ENCODE measurements around the gene CCDC187. TPM values are rescaled to one million over a fixed set of nuclear protein-coding genes. Genes with fewer than 3 reads are reported as not detected.

The CCDC187 gene
- polyA plus RNA-seq, 3 donors: not detected

- Mint-ChIP-seq H3K9me3 (no peaks in the 10 kb centered on the region), H3K36me3 (no peaks in the 10 kb centered on the region), H3K4me3 (no peak overlapping the region), H3K4me1 (peaks cover 2% of the 10 kb centered on the region), H3K27ac (no peak overlapping the region), H3K27me3 (ENCODE audit: low read depth in 3 of 3) (no peaks in the 10 kb centered on the region)
- Histone ChIP-seq H3K27me3 (ENCODE audit: control insufficient read depth in 2 of 2, insufficient read depth in 2 of 2, low read length in 2 of 2) (no peaks in the 10 kb centered on the region), H3K36me3 (replicated peaks in 1 of 2; ENCODE audit: control insufficient read depth in 1 of 2, insufficient read depth in 2 of 2, low read length in 2 of 2) (no peaks in the 10 kb centered on the region), H3K9me3 (replicated peaks in 1 of 2; ENCODE audit: control insufficient read depth in 1 of 2, insufficient read depth in 1 of 2, low read length in 2 of 2) (no peaks in the 10 kb centered on the region), H3K4me3 (replicated peaks in 1 of 3; ENCODE audit: low read depth in 2 of 3, low read length in 3 of 3) (no peak overlapping the region), H2AFZ (ENCODE audit: insufficient read depth, low read depth, low read length, poor library complexity, severe bottlenecking) (no peak overlapping the region), H3K4me1 (ENCODE audit: control insufficient read depth in 1 of 2, insufficient read depth in 2 of 2, low read length in 2 of 2) (peaks cover 10 to 12% of the 10 kb centered on the region in 2 donors), H3K27ac (ENCODE audit: low read depth in 1 of 2, low read length in 2 of 2) (no peak overlapping the region), H3K9ac (ENCODE audit: insufficient read depth, low read length, poor library complexity, severe bottlenecking) (no peak overlapping the region), H4K20me1 (ENCODE audit: insufficient read depth, low read length) (no peaks in the 10 kb centered on the region), H3K79me2 (ENCODE audit: insufficient read depth, low read length) (no peaks in the 10 kb centered on the region), H3K4me2 (replicated peaks; ENCODE audit: extremely low read depth, low read length, poor library complexity, severe bottlenecking) (no peak overlapping the region)
- DNase-seq: no peak
- TF ChIP-seq CTCF (IDR thresholded peaks at IDR 0.05): no peak
- intact Hi-C loops (cut with micrococcal nuclease): no loop called here
- 98% methylated on average over 9 of the region's 18 CpGs for WGBS (ENCODE audit: insufficient coverage)
Measured at GRCh38 chr9:136341042-136341655, 37.3 kb upstream of the CCDC187 start.

DNA sequence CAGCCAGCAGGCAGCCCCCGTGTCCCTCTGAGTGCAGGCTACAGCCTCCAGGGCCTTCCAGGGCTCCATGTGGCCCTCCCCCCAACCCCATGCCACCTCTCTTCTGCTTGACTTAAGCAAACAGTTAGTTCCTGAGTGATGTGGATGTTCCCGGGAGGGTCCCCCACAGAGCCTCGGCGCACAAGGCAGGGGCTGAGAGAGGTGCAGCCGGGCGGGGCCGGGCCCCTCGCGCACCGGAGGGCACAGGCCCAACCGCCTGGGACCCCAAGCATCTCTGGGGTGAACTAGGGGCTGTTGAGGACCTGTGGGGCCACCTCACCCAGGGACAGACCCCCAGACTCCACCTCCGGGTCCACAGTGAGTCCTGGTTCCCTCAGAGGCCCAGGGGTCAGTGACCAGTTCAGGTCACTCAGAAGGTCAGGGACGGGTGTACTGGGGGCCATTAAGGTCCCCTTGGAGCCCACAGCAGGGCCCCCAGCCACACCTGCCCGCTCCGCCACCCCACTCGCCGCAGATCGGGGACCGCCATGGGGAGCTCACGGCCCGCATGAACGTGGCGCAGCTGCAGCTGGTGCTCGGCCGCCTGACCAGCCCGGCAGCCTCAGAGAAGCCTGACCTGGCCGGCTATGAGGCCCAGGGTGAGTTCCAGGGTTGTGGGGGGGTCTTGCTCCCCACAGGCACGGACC, 36.6 kb upstream of the CCDC187 start:
- H3K9me3 ChIP-seq (replicated peaks in 1 of 2; ENCODE audit: control insufficient read depth in 1 of 2, insufficient read depth in 1 of 2, low read length in 2 of 2): no peaks in the 10 kb centered on the region
- Mint-ChIP-seq H3K4me3 (no peak overlapping the region), H3K27ac (no peak overlapping the region), H3K36me3 (no peaks in the 10 kb centered on the region), H3K4me1 (peaks cover 2% of the 10 kb centered on the region), H3K9me3 (no peaks in the 10 kb centered on the region), H3K27me3 (ENCODE audit: low read depth in 3 of 3) (no peaks in the 10 kb centered on the region)
- no peak overlapping the region for H3K4me2 ChIP-seq (replicated peaks; ENCODE audit: extremely low read depth, low read length, poor library complexity, severe bottlenecking)
- H3K9ac ChIP-seq (ENCODE audit: insufficient read depth, low read length, poor library complexity, severe bottlenecking): no peak overlapping the region
- H4K20me1 ChIP-seq (ENCODE audit: insufficient read depth, low read length): no peaks in the 10 kb centered on the region
- H3K4me3 ChIP-seq (replicated peaks in 1 of 3; ENCODE audit: low read depth in 2 of 3, low read length in 3 of 3): no peak overlapping the region
- WGBS (ENCODE audit: insufficient coverage): 97% methylated on average over 26 of the region's 28 CpGs
- peaks cover 10 to 12% of the 10 kb centered on the region in 2 donors for H3K4me1 ChIP-seq (ENCODE audit: control insufficient read depth in 1 of 2, insufficient read depth in 2 of 2, low read length in 2 of 2)
- H3K36me3 ChIP-seq (replicated peaks in 1 of 2; ENCODE audit: control insufficient read depth in 1 of 2, insufficient read depth in 2 of 2, low read length in 2 of 2): no peaks in the 10 kb centered on the region
- no peak for TF ChIP-seq CTCF (IDR thresholded peaks at IDR 0.05)
- intact Hi-C loops (cut with micrococcal nuclease): no loop called here
- no peak overlapping the region for H2AFZ ChIP-seq (ENCODE audit: insufficient read depth, low read depth, low read length, poor library complexity, severe bottlenecking)
- no peak overlapping the region for H3K27ac ChIP-seq (ENCODE audit: low read depth in 1 of 2, low read length in 2 of 2)
- no peaks in the 10 kb centered on the region for H3K27me3 ChIP-seq (ENCODE audit: control insufficient read depth in 2 of 2, insufficient read depth in 2 of 2, low read length in 2 of 2)
- DNase-seq: no peak
- no peaks in the 10 kb centered on the region for H3K79me2 ChIP-seq (ENCODE audit: insufficient read depth, low read length)
